HepG2 (cell line): ENCODE data around the gene ACOT8. TPM values are rescaled to one million over a fixed set of nuclear protein-coding genes. Genes with fewer than 3 reads are reported as not detected.

ENCODE experiments used
- ATF7 ChIP-seq, 2 experiments: fragments of 450-650 bp in 1 of 2; sonication (generic) in 1 of 2; formaldehyde crosslinking in 1 of 2; IDR thresholded peaks; 2 replicates each; pipeline versions ENCODE4 v1.4.0 to v1.6.1; 2016 to 2020; ENCODE audit warnings: antibody characterized with exemption in 1 of 2, mild to moderate bottlenecking in 1 of 2, missing genetic modification reagents in 1 of 2
- BCL6 ChIP-seq: IDR thresholded peaks from 2 replicates; pipeline ENCODE4 v1.6.1; 2016; ENCODE audit warnings: missing genetic modification reagents, missing compliant biosample characterization
- DNMT3B ChIP-seq: conservative IDR thresholded peaks from 2 replicates; pipeline ENCODE4 v1.6.1; 2016; ENCODE audit warnings: missing biosample characterization, control low read depth
- FOXP1 ChIP-seq, 2 experiments: fragments of 450-650 bp in 1 of 2; IDR thresholded peaks; 2 replicates each; pipeline ENCODE4 v1.6.1; 2017 to 2018; ENCODE audit warnings: antibody characterized with exemption in 1 of 2
- GPN1 ChIP-seq: sonication (generic); formaldehyde crosslinking; IDR thresholded peaks from 2 replicates; pipeline ENCODE4 v1.5.1; 2020; ENCODE audit warnings: missing genetic modification reagents, borderline replicate concordance
- MLLT10 ChIP-seq: sonication (generic); formaldehyde crosslinking; IDR thresholded peaks from 2 replicates; pipeline ENCODE4 v1.4.0; 2020; ENCODE audit warnings: missing genetic modification reagents
- NR1H2 ChIP-seq: sonication (generic); formaldehyde crosslinking; IDR thresholded peaks from 2 replicates; pipeline ENCODE4 v1.8.1; 2022; ENCODE audit warnings: low read depth, missing genetic modification reagents, borderline replicate concordance
- POGZ ChIP-seq: sonication (generic); formaldehyde crosslinking; IDR thresholded peaks from 2 replicates; pipeline ENCODE4 v1.4.0; 2020; ENCODE audit warnings: mild to moderate bottlenecking, missing genetic modification reagents
- RBAK ChIP-seq: sonication (generic); formaldehyde crosslinking; IDR thresholded peaks from 2 replicates; pipeline ENCODE4 v1.5.1; 2020; ENCODE audit warnings: mild to moderate bottlenecking, missing genetic modification reagents
- SRY ChIP-seq: sonication (generic); formaldehyde crosslinking; IDR thresholded peaks from 2 replicates; pipeline ENCODE4 v1.8.0; 2022; ENCODE audit warnings: mild to moderate bottlenecking, missing genetic modification reagents
- TCF12 ChIP-seq, 2 experiments: fragments of 450-650 bp in 1 of 2; sonication (generic) in 1 of 2; formaldehyde crosslinking in 1 of 2; IDR thresholded peaks; 2 replicates each; pipeline versions ENCODE4 v1.6.1 to v1.8.0; 2017 to 2022; ENCODE audit warnings: antibody characterized with exemption in 1 of 2, mild to moderate bottlenecking in 1 of 2, missing genetic modification reagents in 1 of 2, moderate library complexity in 1 of 2
- TOE1 ChIP-seq: sonication (generic); formaldehyde crosslinking; IDR thresholded peaks from 2 replicates; pipeline ENCODE4 v1.4.0; 2020; ENCODE audit warnings: mild to moderate bottlenecking, missing genetic modification reagents
- ZIK1 ChIP-seq: sonication (generic); formaldehyde crosslinking; IDR thresholded peaks from 2 replicates; pipeline ENCODE4 v1.5.0; 2020; ENCODE audit warnings: mild to moderate bottlenecking, low read depth, missing genetic modification reagents, borderline replicate concordance
- ZNF253 ChIP-seq: sonication (generic); formaldehyde crosslinking; IDR thresholded peaks from 2 replicates; pipeline ENCODE4 v1.8.0; 2022; ENCODE audit warnings: mild to moderate bottlenecking, missing genetic modification reagents, borderline replicate concordance
- ZNF703 ChIP-seq: sonication (generic); formaldehyde crosslinking; IDR thresholded peaks from 2 replicates; pipeline ENCODE4 v1.5.1; 2020; ENCODE audit warnings: missing genetic modification reagents, mild to moderate bottlenecking, moderate library complexity, borderline replicate concordance
- polyA plus RNA-seq, 8 experiments: library from polyadenylated mRNA; depleted of rRNA in 3 of 8; stranded (reverse) in 7 of 8; unstranded in 1 of 8; fragments of >200 nt; fragmentation: Illumina TruSeq in 4 of 8; extraction: Trizol in 4 of 8; gene quantifications; 2 replicates each; pipeline versions ENCODE4 v1.2.1 to v1.2.3, GENCODE V29; 2011 to 2016; ENCODE audit warnings: low read depth in 4 of 8, missing spikeins in 1 of 8, mixed read lengths in 1 of 8; ENCODE audit not compliant: insufficient read depth in 1 of 8
- total RNA-seq, 5 experiments: library from RNA; depleted of rRNA; stranded (reverse); fragments of >200 nt; fragmentation: Illumina TruSeq; extraction: Trizol; gene quantifications; 2 replicates each; pipeline ENCODE4 v1.2.3, GENCODE V29; 2016; ENCODE audit warnings: low read depth in 1 of 5
- TF ChIP-seq, protein P1 (sequence below): sonication (generic); formaldehyde crosslinking; IDR thresholded peaks from 2 replicates; pipeline ENCODE4 v1.4.0; 2020; ENCODE audit warnings: low read depth, mild to moderate bottlenecking, missing genetic modification reagents
- TF ChIP-seq, protein P2 (sequence below): fragments of 450-650 bp; IDR thresholded peaks from 2 replicates; pipeline ENCODE4 v1.6.1; 2016
- TF ChIP-seq, protein P3 (sequence below): sonication (generic); formaldehyde crosslinking; IDR thresholded peaks from 2 replicates; pipeline ENCODE4 v1.5.1; 2020; ENCODE audit warnings: missing genetic modification reagents, mild to moderate bottlenecking, borderline replicate concordance
- TF ChIP-seq, protein P4 (sequence below): sonication (generic); formaldehyde crosslinking; IDR thresholded peaks from 2 replicates; pipeline ENCODE4 v1.5.0; 2020; ENCODE audit warnings: mild to moderate bottlenecking, missing genetic modification reagents, borderline replicate concordance

Gene ACOT8
- total and polyA plus RNA-seq, 2 of the 13 experiments (the other 11 are each of a cell fraction or from before 2014, with no cell fraction given) = 31.4 to 45.5 TPM

- TF ChIP-seq, protein P1, sequence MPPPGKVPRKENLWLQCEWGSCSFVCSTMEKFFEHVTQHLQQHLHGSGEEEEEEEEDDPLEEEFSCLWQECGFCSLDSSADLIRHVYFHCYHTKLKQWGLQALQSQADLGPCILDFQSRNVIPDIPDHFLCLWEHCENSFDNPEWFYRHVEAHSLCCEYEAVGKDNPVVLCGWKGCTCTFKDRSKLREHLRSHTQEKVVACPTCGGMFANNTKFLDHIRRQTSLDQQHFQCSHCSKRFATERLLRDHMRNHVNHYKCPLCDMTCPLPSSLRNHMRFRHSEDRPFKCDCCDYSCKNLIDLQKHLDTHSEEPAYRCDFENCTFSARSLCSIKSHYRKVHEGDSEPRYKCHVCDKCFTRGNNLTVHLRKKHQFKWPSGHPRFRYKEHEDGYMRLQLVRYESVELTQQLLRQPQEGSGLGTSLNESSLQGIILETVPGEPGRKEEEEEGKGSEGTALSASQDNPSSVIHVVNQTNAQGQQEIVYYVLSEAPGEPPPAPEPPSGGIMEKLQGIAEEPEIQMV (CRISPR knock-in tag) = peak; percentile 50; the same call in 1 of the 2 replicates
- TF ChIP-seq ATF7 (IDR thresholded peaks at IDR 0.05) = no peak
- no peak for TF ChIP-seq ATF7 (CRISPR knock-in tag; IDR thresholded peaks at IDR 0.05)
- 0 out of 2 replicates have a peak, but pooled peaks have one; percentile 27 for TF ChIP-seq ZIK1 (CRISPR knock-in tag)
- TF ChIP-seq, protein P2, sequence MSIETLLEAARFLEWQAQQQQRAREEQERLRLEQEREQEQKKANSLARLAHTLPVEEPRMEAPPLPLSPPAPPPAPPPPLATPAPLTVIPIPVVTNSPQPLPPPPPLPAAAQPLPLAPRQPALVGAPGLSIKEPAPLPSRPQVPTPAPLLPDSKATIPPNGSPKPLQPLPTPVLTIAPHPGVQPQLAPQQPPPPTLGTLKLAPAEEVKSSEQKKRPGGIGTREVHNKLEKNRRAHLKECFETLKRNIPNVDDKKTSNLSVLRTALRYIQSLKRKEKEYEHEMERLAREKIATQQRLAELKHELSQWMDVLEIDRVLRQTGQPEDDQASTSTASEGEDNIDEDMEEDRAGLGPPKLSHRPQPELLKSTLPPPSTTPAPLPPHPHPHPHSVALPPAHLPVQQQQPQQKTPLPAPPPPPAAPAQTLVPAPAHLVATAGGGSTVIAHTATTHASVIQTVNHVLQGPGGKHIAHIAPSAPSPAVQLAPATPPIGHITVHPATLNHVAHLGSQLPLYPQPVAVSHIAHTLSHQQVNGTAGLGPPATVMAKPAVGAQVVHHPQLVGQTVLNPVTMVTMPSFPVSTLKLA = no peak
- TF ChIP-seq MLLT10 (CRISPR knock-in tag) = no peak
- TF ChIP-seq GPN1 (CRISPR knock-in tag) = peak; percentile 76; the same call in 1 of the 2 replicates
- TF ChIP-seq, protein P3, sequence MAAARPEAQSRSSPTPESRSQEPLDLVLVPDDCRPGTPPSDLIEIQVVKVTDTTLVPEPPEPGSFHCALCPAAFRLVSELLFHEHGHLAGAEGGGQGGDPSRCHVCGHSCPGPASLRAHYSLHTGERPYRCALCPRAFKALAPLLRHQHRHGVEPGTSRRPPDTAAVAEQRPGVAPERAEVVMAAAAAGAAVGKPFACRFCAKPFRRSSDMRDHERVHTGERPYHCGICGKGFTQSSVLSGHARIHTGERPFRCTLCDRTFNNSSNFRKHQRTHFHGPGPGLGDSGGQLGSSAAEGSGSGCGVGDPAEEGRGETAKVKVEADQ (CRISPR knock-in tag) = peak; percentile 21; the same call in 1 of the 2 replicates
- TF ChIP-seq ZNF703 = 0 out of 2 replicates have a peak, but pooled peaks have one; percentile 32
- TF ChIP-seq NR1H2 (CRISPR knock-in tag) = peak; percentile 52; the same call in 1 of the 2 replicates
- no peak for TF ChIP-seq TCF12 (IDR thresholded peaks at IDR 0.05)
- peak; percentile 52; the same call in 1 of the 2 replicates for TF ChIP-seq TCF12 (CRISPR knock-in tag; IDR thresholded peaks at IDR 0.05)
- peak; percentile 26; the same call in 1 of the 2 replicates for TF ChIP-seq POGZ (CRISPR knock-in tag)
- TF ChIP-seq SRY = peak; percentile 43; the same call in 1 of the 2 replicates
- no peak for TF ChIP-seq TOE1 (CRISPR knock-in tag)
- 0 out of 2 replicates have a peak, but pooled peaks have one; percentile 58 for TF ChIP-seq ZNF253 (CRISPR knock-in tag)
- no peak; the same call in 1 of the 2 replicates for TF ChIP-seq DNMT3B
- TF ChIP-seq, protein P4, sequence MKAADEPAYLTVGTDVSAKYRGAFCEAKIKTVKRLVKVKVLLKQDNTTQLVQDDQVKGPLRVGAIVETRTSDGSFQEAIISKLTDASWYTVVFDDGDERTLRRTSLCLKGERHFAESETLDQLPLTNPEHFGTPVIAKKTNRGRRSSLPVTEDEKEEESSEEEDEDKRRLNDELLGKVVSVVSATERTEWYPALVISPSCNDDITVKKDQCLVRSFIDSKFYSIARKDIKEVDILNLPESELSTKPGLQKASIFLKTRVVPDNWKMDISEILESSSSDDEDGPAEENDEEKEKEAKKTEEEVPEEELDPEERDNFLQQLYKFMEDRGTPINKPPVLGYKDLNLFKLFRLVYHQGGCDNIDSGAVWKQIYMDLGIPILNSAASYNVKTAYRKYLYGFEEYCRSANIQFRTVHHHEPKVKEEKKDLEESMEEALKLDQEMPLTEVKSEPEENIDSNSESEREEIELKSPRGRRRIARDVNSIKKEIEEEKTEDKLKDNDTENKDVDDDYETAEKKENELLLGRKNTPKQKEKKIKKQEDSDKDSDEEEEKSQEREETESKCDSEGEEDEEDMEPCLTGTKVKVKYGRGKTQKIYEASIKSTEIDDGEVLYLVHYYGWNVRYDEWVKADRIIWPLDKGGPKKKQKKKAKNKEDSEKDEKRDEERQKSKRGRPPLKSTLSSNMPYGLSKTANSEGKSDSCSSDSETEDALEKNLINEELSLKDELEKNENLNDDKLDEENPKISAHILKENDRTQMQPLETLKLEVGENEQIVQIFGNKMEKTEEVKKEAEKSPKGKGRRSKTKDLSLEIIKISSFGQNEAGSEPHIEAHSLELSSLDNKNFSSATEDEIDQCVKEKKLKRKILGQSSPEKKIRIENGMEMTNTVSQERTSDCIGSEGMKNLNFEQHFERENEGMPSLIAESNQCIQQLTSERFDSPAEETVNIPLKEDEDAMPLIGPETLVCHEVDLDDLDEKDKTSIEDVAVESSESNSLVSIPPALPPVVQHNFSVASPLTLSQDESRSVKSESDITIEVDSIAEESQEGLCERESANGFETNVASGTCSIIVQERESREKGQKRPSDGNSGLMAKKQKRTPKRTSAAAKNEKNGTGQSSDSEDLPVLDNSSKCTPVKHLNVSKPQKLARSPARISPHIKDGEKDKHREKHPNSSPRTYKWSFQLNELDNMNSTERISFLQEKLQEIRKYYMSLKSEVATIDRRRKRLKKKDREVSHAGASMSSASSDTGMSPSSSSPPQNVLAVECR = peak; percentile 51
- TF ChIP-seq RBAK (CRISPR knock-in tag) = 0 out of 2 replicates have a peak, but pooled peaks have one; percentile 6
- peak; percentile 48 for TF ChIP-seq BCL6 (CRISPR knock-in tag)
- no peak for TF ChIP-seq FOXP1 (IDR thresholded peaks at IDR 0.05)
- TF ChIP-seq FOXP1 (CRISPR knock-in tag; IDR thresholded peaks at IDR 0.05) = peak; percentile 12; the same call in 1 of the 2 replicates
These were observed 23.1 kb downstream of the ACOT8 start (continued) for GRCh38 chr20:45833883-45834796.
